SK-N-MC (cell line): ENCODE results near the gene MFGE8.

Experiments used
- EZH2 ChIP-seq: fragments of 200-600 bp; sonication (generic); IDR thresholded peaks from one replicate; pipeline ENCODE4 v1.6.1; 2017; ENCODE audit warnings: antibody characterized with exemption
- POLR2AphosphoS5 ChIP-seq: IDR thresholded peaks from 2 replicates; pipeline ENCODE4 v1.6.1; 2012; ENCODE audit warnings: mild to moderate bottlenecking, low read depth, low read length, borderline replicate concordance

GRCh38 chr15:88877906-88878305, 35.3 kb downstream of the MFGE8 start:
- TF ChIP-seq EZH2 (no peak), POLR2AphosphoS5 (no peak)
